Upper lobe of left lung (tissue), 6 donors: Measurements from ENCODE around the gene SLC23A2. TPM values are rescaled to one million over a fixed set of nuclear protein-coding genes. Genes with fewer than 3 reads are reported as not detected.
"Not testable (repeated sequence)": the region's sequence is repeated elsewhere in the genome, so short reads cannot be mapped to it uniquely, and the experiment has no call there.

Experiments used
- ATAC-seq, 2 donors: fragments of 200-7000 bp; cut with Tn5 transposase; one replicate each; pipeline ENCODE4 v1.9.1; 2022; ENCODE audit warnings: mild to moderate bottlenecking in 2 of 2, moderate library complexity in 2 of 2; ENCODE audit not compliant: low FRiP score in 2 of 2
- DNase-seq, 2 donors: peaks; one replicate each; pipeline ENCODE4 v3.0.0-alpha.2; 2019 to 2020
- H3K27ac ChIP-seq, 4 donors: fragments of 200-600 bp; sonication (generic); one replicate each; pipeline ENCODE4 v1.5.1; 2016 to 2019
- H3K27me3 ChIP-seq, 4 donors: fragments of 200-600 bp; sonication (generic); one replicate each; pipeline ENCODE4 v1.5.1; 2017 to 2019
- H3K36me3 ChIP-seq, 4 donors: fragments of 200-600 bp; sonication (generic); one replicate each; pipeline ENCODE4 v1.5.1; 2016 to 2019
- H3K4me1 ChIP-seq, 4 donors: fragments of 200-600 bp; sonication (generic); one replicate each; pipeline ENCODE4 v1.5.1; 2018 to 2019
- H3K4me3 ChIP-seq, 4 donors: fragments of 200-600 bp; sonication (generic); one replicate each; pipeline ENCODE4 v1.5.1; 2017 to 2019; ENCODE audit warnings: mild to moderate bottlenecking in 2 of 4, moderate library complexity in 1 of 4
- H3K9me3 ChIP-seq, 4 donors: fragments of 200-600 bp; sonication (generic); one replicate each; pipeline ENCODE4 v1.5.1; 2018 to 2019
- EP300 ChIP-seq, 4 donors: sonication (generic); formaldehyde crosslinking; IDR thresholded peaks; one replicate each; pipeline ENCODE4 v1.5.1; 2017; ENCODE audit warnings: antibody characterized with exemption in 4 of 4, control low read depth in 2 of 4
- POLR2A ChIP-seq, 4 donors: fragments of 450-650 bp; IDR thresholded peaks; one replicate each; pipeline ENCODE4 v1.5.1; 2016 to 2017; ENCODE audit warnings: antibody characterized with exemption in 4 of 4, mild to moderate bottlenecking in 2 of 4
- POLR2AphosphoS5 ChIP-seq, 2 donors: sonication (generic); formaldehyde crosslinking; IDR thresholded peaks; one replicate each; pipeline ENCODE4 v1.5.1; 2017; ENCODE audit warnings: antibody characterized with exemption in 2 of 2
- WGBS, 2 donors: methylation state at CpG; one replicate each; pipeline ENCODE4 v1.1.5; 2017 to 2018; 5-methylcytosine and 5-hydroxymethylcytosine counted together
- total RNA-seq, 6 donors: library from RNA; depleted of rRNA in 4 of 6; stranded (reverse); fragments of >200 nt in 4 of 6; gene quantifications; one replicate each; pipeline versions ENCODE4 v1.1.0 to v1.2.1, GENCODE V29; 2016 to 2021
- TF ChIP-seq, protein P1 (sequence below), 6 experiments: fragments of 450-650 bp in 4 of 6; fragments of 200-600 bp in 2 of 6; sonication (generic) in 2 of 6; IDR thresholded peaks; one replicate each; pipeline ENCODE4 v1.5.1; 2016 to 2019; ENCODE audit warnings: antibody characterized with exemption in 6 of 6
- donor health status: DM: no; HTN: no; CAD: no; lungs with moderate emphysema.
- donor health status: DM: no; HTN: yes; CAD: no; lungs with severe emphysema.

SLC23A2 gene
- total RNA-seq, 6 donors from 2014 or later, result 13.1 to 26.2 (median 19.2) TPM

- ATAC-seq (no peak), DNase-seq (no peak)
- Histone ChIP-seq H3K27me3 (no peaks in the 10 kb centered on the region), H3K4me1 (peaks cover 0 to 14% (median 11%) of the 10 kb centered on the region in 4 donors), H3K4me3 (no peak overlapping the region), H3K9me3 (no peaks in the 10 kb centered on the region), H3K27ac (no peak overlapping the region), H3K36me3 (no peaks in the 10 kb centered on the region)
- WGBS, 2 donors, result 74 to 82% methylated on average over 4 of the region's 4 CpGs
- TF ChIP-seq, protein P1, sequence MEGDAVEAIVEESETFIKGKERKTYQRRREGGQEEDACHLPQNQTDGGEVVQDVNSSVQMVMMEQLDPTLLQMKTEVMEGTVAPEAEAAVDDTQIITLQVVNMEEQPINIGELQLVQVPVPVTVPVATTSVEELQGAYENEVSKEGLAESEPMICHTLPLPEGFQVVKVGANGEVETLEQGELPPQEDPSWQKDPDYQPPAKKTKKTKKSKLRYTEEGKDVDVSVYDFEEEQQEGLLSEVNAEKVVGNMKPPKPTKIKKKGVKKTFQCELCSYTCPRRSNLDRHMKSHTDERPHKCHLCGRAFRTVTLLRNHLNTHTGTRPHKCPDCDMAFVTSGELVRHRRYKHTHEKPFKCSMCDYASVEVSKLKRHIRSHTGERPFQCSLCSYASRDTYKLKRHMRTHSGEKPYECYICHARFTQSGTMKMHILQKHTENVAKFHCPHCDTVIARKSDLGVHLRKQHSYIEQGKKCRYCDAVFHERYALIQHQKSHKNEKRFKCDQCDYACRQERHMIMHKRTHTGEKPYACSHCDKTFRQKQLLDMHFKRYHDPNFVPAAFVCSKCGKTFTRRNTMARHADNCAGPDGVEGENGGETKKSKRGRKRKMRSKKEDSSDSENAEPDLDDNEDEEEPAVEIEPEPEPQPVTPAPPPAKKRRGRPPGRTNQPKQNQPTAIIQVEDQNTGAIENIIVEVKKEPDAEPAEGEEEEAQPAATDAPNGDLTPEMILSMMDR (IDR thresholded peaks at IDR 0.05), result no peak
- no peak for TF ChIP-seq EP300 (IDR thresholded peaks at IDR 0.05)
- no peak for TF ChIP-seq POLR2A (IDR thresholded peaks at IDR 0.05)
These were observed 4.0 kb upstream of the SLC23A2 start for GRCh38 chr20:5005326-5005725.

- not testable (repeated sequence) for H3K4me3 ChIP-seq
These were observed 3.5 kb upstream of the SLC23A2 start for GRCh38 chr20:5004825-5005224.

DNA sequence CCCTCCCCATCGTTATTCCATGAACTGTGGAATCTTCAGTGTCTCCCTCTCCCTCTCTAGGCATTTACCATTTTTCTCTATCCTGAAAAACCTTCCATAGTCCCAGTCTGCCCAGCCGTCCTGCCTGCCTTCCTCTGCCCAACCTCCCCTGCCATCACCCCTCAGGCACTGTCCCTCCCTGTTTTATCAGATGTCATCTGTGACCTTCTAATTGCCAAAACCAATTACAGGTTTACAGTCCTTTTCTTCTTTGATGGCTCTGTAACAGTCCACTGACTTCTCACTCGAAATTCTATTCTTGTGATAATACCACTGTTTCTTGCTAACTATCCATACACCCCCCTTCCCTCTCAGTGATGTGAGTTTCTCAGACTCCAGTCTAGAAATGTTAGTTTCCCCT is 2.3 kb upstream of the SLC23A2 start:
- TF ChIP-seq POLR2AphosphoS5 (IDR thresholded peaks at IDR 0.05) (no peak), EP300 (IDR thresholded peaks at IDR 0.05) (no peak), POLR2A (IDR thresholded peaks at IDR 0.05) (no peak)
- TF ChIP-seq, protein P1 (IDR thresholded peaks at IDR 0.05), result no peak
- H3K4me1 ChIP-seq, result peaks cover 6 to 23% (median 19%) of the 10 kb centered on the region in 4 donors
- H3K27ac ChIP-seq, result no peak overlapping the region
- H3K36me3 ChIP-seq, result no peaks in the 10 kb centered on the region
- no peaks in the 10 kb centered on the region for H3K9me3 ChIP-seq
- no peak overlapping the region for H3K4me3 ChIP-seq
- whole genome bisulfite sequencing, 2 donors, result 70 to 71% methylated on average over 3 of the region's 3 CpGs
- ATAC-seq, result no peak
- H3K27me3 ChIP-seq, result no peaks in the 10 kb centered on the region
- DNase-seq, result no peak

More at GRCh38 chr20:5004825-5005224, 3.5 kb upstream of the SLC23A2 start:
- not testable (repeated sequence) for H3K27me3 ChIP-seq, DNase-seq, H3K27ac ChIP-seq, ATAC-seq, H3K36me3 ChIP-seq, H3K9me3 ChIP-seq
- H3K4me1 ChIP-seq, result peaks cover 5 to 19% (median 16%) of the 10 kb centered on the region in 4 donors
- WGBS, 2 donors, result 93 to 94% methylated on average over 8 of the region's 8 CpGs

DNA sequence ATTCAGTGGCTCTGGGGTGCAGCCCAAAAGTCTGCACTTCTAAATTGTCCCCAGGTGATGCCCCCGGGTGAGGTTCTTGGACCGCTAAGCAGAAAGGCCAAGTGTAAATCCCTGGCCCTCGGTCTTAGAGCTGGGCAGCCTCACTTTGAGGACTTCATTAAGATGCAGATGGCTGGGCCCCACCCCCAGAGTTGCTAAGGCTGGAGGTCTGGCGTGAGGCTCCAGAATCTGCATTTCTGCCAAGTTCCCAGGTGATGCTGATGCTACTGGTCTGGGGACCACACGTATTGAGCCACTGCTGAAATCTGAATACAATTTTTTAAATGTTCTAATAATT is 735 bp upstream of the SLC23A2 start:
- Histone ChIP-seq H3K27ac (peak overlapping the region in 1 of 4 donors; percentile 82), H3K27me3 (no peaks in the 10 kb centered on the region), H3K36me3 (no peaks in the 10 kb centered on the region), H3K4me3 (peak overlapping the region in 3 of 4 donors; percentile 89 to 96 (median 93)), H3K9me3 (no peaks in the 10 kb centered on the region), H3K4me1 (peaks cover 6 to 23% (median 19%) of the 10 kb centered on the region in 4 donors)
- 24 to 33% methylated on average over 5 of the region's 5 CpGs for WGBS, 2 donors
- no peak for DNase-seq
- TF ChIP-seq POLR2A (IDR thresholded peaks at IDR 0.05), result no peak
- no peak for TF ChIP-seq EP300 (IDR thresholded peaks at IDR 0.05)
- TF ChIP-seq POLR2AphosphoS5 (IDR thresholded peaks at IDR 0.05), result no peak
- TF ChIP-seq, protein P1 (IDR thresholded peaks at IDR 0.05), result no peak
- ATAC-seq, result no peak

- peak in 1 of 2 donors; percentile 67 for ATAC-seq
- TF ChIP-seq POLR2AphosphoS5 (IDR thresholded peaks at IDR 0.05) (no peak), POLR2A (IDR thresholded peaks at IDR 0.05) (peak in 1 of 4 donors; percentile 45)
- H3K27ac ChIP-seq, result peak overlapping the region in 2 of 4 donors; percentile 48 to 82
These were observed 792 bp downstream of the SLC23A2 start for GRCh38 chr20:5000263-5001173.

More at GRCh38 chr20:5000263-5001173, 792 bp downstream of the SLC23A2 start:
- Histone ChIP-seq H3K27me3 (no peaks in the 10 kb centered on the region), H3K9me3 (no peaks in the 10 kb centered on the region), H3K4me3 (peak overlapping the region; percentile 60 to 96 (median 91)), H3K4me1 (peaks cover 6 to 23% (median 19%) of the 10 kb centered on the region in 4 donors), H3K36me3 (no peaks in the 10 kb centered on the region)
- WGBS, 2 donors, result 6 to 10% methylated on average over 28 to 29 of the region's 53 CpGs
- DNase-seq, result peak; percentile 65 to 88
